NT2/D1 (cell line): ENCODE data around the gene SLC25A36.

Experiments used
- YY1 ChIP-seq: IDR thresholded peaks from 2 replicates; pipeline ENCODE4 v1.6.1; 2011; ENCODE audit not compliant: insufficient read length, insufficient read depth
- ZNF274 ChIP-seq: IDR thresholded peaks from 2 replicates; pipeline ENCODE4 v1.6.1; 2011; ENCODE audit warnings: mild to moderate bottlenecking, low read depth, low read length

DNA sequence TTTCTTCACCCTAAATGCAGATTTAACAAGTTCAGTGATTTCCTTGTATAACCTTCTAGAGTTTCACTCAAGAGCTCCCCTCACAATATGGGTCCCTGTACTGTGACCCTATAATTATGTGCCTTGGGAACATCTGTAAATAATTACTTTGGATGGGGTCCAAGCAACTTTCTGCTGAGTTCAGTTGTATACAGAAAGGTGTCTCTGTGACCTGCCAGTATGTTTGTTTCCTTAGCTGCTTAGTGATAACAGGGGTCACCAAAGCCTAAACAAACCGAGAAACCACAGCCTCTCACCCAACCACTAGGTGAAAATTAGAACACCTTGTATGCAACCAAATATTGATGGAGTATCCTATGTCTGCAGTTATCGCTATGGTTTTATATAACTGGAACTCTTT, 29.8 kb upstream of the SLC25A36 start:
- TF ChIP-seq ZNF274 (no peak), YY1 (no peak)
